Transverse colon (tissue), 4 donors: Measurements from ENCODE around the gene ERFE. TPM values are rescaled to one million over a fixed set of nuclear protein-coding genes. Genes with fewer than 3 reads are reported as not detected.

Source experiments
- DNase-seq: peaks from one replicate; pipeline ENCODE4 v3.0.0-alpha.2; 2019
- H3K27ac ChIP-seq, 4 donors: fragments of 200-600 bp; sonication (generic); 2 replicates each; pipeline ENCODE4 v1.5.1; 2016 to 2018; ENCODE audit warnings: inconsistent platforms in 4 of 4
- H3K27me3 ChIP-seq: fragments of 200-600 bp; sonication (generic); 2 replicates; pipeline ENCODE4 v1.5.1; 2017; ENCODE audit warnings: inconsistent platforms
- H3K36me3 ChIP-seq, 4 donors: fragments of 200-600 bp; sonication (generic); 2 replicates each; pipeline ENCODE4 v1.5.1; 2017 to 2019; ENCODE audit warnings: inconsistent platforms in 4 of 4
- H3K4me1 ChIP-seq, 4 donors: fragments of 200-600 bp; sonication (generic); 2 replicates each; pipeline ENCODE4 v1.5.1; 2017 to 2020; ENCODE audit warnings: inconsistent platforms in 4 of 4
- H3K4me3 ChIP-seq, 4 donors: fragments of 200-600 bp; sonication (generic); 1 replicate in 1 of 4; 2 replicates in 3 of 4; pipeline versions ENCODE4 v1.5.1 to v1.6.1; 2017 to 2019; ENCODE audit warnings: inconsistent platforms in 4 of 4
- H3K9me3 ChIP-seq, 2 donors: fragments of 200-600 bp; sonication (generic); 2 replicates each; pipeline ENCODE4 v1.5.1; 2017 to 2019; ENCODE audit warnings: inconsistent platforms in 2 of 2
- CTCF ChIP-seq, 5 experiments: fragments of 200-600 bp in 3 of 5; fragments of 450-650 bp in 2 of 5; sonication (generic) in 3 of 5; IDR thresholded peaks; 1 replicate in 2 of 5; 2 replicates in 3 of 5; pipeline ENCODE4 v1.5.1; 2016 to 2017; ENCODE audit warnings: antibody characterized with exemption in 5 of 5, inconsistent platforms in 3 of 5, mild to moderate bottlenecking in 2 of 5, moderate library complexity in 1 of 5
- EP300 ChIP-seq: sonication (generic); formaldehyde crosslinking; IDR thresholded peaks from one replicate; pipeline ENCODE4 v1.6.1; 2017; ENCODE audit warnings: antibody characterized with exemption, low read depth
- POLR2A ChIP-seq: fragments of 450-650 bp; IDR thresholded peaks from one replicate; pipeline ENCODE4 v1.6.1; 2016; ENCODE audit warnings: antibody characterized with exemption, mild to moderate bottlenecking, moderate library complexity
- POLR2AphosphoS5 ChIP-seq, 3 donors: sonication (generic); formaldehyde crosslinking; IDR thresholded peaks; one replicate each; pipeline ENCODE4 v1.6.1; 2016; ENCODE audit warnings: antibody characterized with exemption in 3 of 3
- WGBS, 2 donors: methylation state at CpG; one replicate each; pipeline ENCODE4 v1.1.5; 2018; ENCODE audit warnings: low coverage in 1 of 2; 5-methylcytosine and 5-hydroxymethylcytosine counted together
- in situ Hi-C, 4 donors: fragments of 200-750 bp; cut with MboI; loops; one replicate each; pipeline versions ENCODE4 v1.15.0 to v1.15.1; 2017; ENCODE audit warnings: low sequenced_read_pairs in 3 of 4, low pct_ligation_motif_present in 1 of 4, low pct_unique_long_range_greater_than_20kb in 1 of 4
- intact Hi-C: fragments of 100-400 bp; cut with DNase I; formaldehyde crosslinking; loops from one replicate; pipeline ENCODE4 v1.15.1; 2023; ENCODE audit warnings: low total_unique reads
- total RNA-seq, 4 donors: library from RNA; depleted of rRNA; stranded (reverse); fragments of >200 nt; gene quantifications; one replicate each; pipeline ENCODE4 v1.1.0, GENCODE V29; 2016

The ERFE gene
- total RNA-seq, 4 donors from 2014 or later = 0.41 TPM; not detected in 3

GRCh38 chr2:238158018-238158508 is 707 bp upstream of the ERFE start:
- no peak for DNase-seq
- Histone ChIP-seq H3K9me3 (no peaks in the 10 kb centered on the region), H3K27ac (no peak overlapping the region), H3K4me1 (peaks cover 10 to 17% (median 12%) of the 10 kb centered on the region in 4 donors), H3K4me3 (peak overlapping the region in 1 of 4 donors; percentile 41), H3K27me3 (peaks cover 46% of the 10 kb centered on the region), H3K36me3 (no peaks in the 10 kb centered on the region)
- in situ Hi-C loops = no loop called here
- TF ChIP-seq EP300 = no peak
- no peak for TF ChIP-seq POLR2A
- TF ChIP-seq CTCF (IDR thresholded peaks at IDR 0.05) = no peak
- TF ChIP-seq POLR2AphosphoS5 (IDR thresholded peaks at IDR 0.05) = no peak
- intact Hi-C loops = no loop called here
- WGBS, 2 donors = 64% methylated on average over 20 of the region's 21 CpGs; no CpG with 5 or more reads in 1 of the 2 donors

GRCh38 chr2:238159071-238159539 is 335 bp downstream of the ERFE start:
- in situ Hi-C loops = no loop called here
- Histone ChIP-seq H3K27ac (no peak overlapping the region), H3K36me3 (no peaks in the 10 kb centered on the region), H3K9me3 (no peaks in the 10 kb centered on the region), H3K4me3 (peak overlapping the region in 3 of 4 donors; percentile 22 to 41 (median 31)), H3K4me1 (peaks cover 12 to 25% (median 19%) of the 10 kb centered on the region in 4 donors), H3K27me3 (peaks cover 57% of the 10 kb centered on the region)
- TF ChIP-seq POLR2AphosphoS5 (IDR thresholded peaks at IDR 0.05) (no peak), EP300 (no peak), CTCF (IDR thresholded peaks at IDR 0.05) (no peak), POLR2A (no peak)
- 4% methylated on average over 7 of the region's 52 CpGs; no CpG with 5 or more reads in 1 of the 2 donors for WGBS, 2 donors
- no peak for DNase-seq
- intact Hi-C loops = no loop called here

GRCh38 chr2:238159661-238160205 is 963 bp downstream of the ERFE start:
- peaks cover 12 to 26% (median 20%) of the 10 kb centered on the region in 4 donors for H3K4me1 ChIP-seq
- in situ Hi-C loops (no loop called here), intact Hi-C loops (no loop called here)
- H3K4me3 ChIP-seq = no peak overlapping the region
- H3K27me3 ChIP-seq = peaks cover 61% of the 10 kb centered on the region
- no peaks in the 10 kb centered on the region for H3K36me3 ChIP-seq
- DNase-seq = no peak
- H3K27ac ChIP-seq = no peak overlapping the region
- WGBS, 2 donors = 56% methylated on average over 10 of the region's 10 CpGs; no CpG with 5 or more reads in 1 of the 2 donors
- no peak for TF ChIP-seq POLR2AphosphoS5 (IDR thresholded peaks at IDR 0.05)
- TF ChIP-seq EP300 = no peak
- TF ChIP-seq POLR2A = no peak
- TF ChIP-seq CTCF (IDR thresholded peaks at IDR 0.05) = no peak
- H3K9me3 ChIP-seq = no peaks in the 10 kb centered on the region

GRCh38 chr2:238160206-238161129 is 1.7 kb downstream of the ERFE start:
- 46% methylated on average over 22 of the region's 23 CpGs; no CpG with 5 or more reads in 1 of the 2 donors for WGBS, 2 donors
- H3K4me1 ChIP-seq = peaks cover 12 to 26% (median 20%) of the 10 kb centered on the region in 4 donors
- no peak overlapping the region for H3K27ac ChIP-seq
- no peak for DNase-seq
- intact Hi-C loops = no loop called here
- H3K27me3 ChIP-seq = peaks cover 61% of the 10 kb centered on the region
- TF ChIP-seq CTCF (IDR thresholded peaks at IDR 0.05) = peak in 1 of 5 experiments; percentile 10
- no peak for TF ChIP-seq POLR2AphosphoS5 (IDR thresholded peaks at IDR 0.05)
- no peak for TF ChIP-seq POLR2A
- no peaks in the 10 kb centered on the region for H3K9me3 ChIP-seq
- no peaks in the 10 kb centered on the region for H3K36me3 ChIP-seq
- in situ Hi-C loops = no loop called here
- no peak overlapping the region for H3K4me3 ChIP-seq
